Panc1 (cell line): Measurements from ENCODE around the gene ZNF521. TPM values are rescaled to one million over a fixed set of nuclear protein-coding genes. Genes with fewer than 3 reads are reported as not detected.

Experiments used
- ATAC-seq: fragments of 200-7000 bp; cut with Tn5 transposase; 2 replicates; pipeline ENCODE4 v1.9.1; 2020; ENCODE audit warnings: mild to moderate bottlenecking, moderate library complexity
- BruUV-seq: library from RNA; stranded (reverse); fragments of 400-500 nt; replicated peaks from 2 replicates; lab custom pipeline; 2021; lab: Mats Ljungman, UMichigan
- CTCF ChIA-PET: fragments of 300-600 bp; sonication (Branson Sonifier 250); formaldehyde crosslinking; loops from one replicate; lab custom pipeline; 2022; ENCODE audit warnings: antibody characterized with exemption; lab: Charles Lee
- POLR2A ChIA-PET: fragments of 300-600 bp; sonication (Branson Sonifier 250); formaldehyde crosslinking; loops from one replicate; lab custom pipeline; 2022; ENCODE audit warnings: antibody characterized with exemption; lab: Charles Lee
- DNase-seq: peaks from one replicate; pipeline ENCODE4 v3.0.0-alpha.2; 2010; ENCODE audit warnings: low read depth, low spot score
- H3K27ac ChIP-seq: 2 replicates; pipeline ENCODE4 v1.5.1; 2011; ENCODE audit warnings: mild to moderate bottlenecking, low read length, inconsistent platforms
- H3K27me3 ChIP-seq: fragments of 200-500 bp; sonication (Bioruptor generic); 2 replicates; pipeline ENCODE4 v1.6.0; 2014; ENCODE audit warnings: low read length, inconsistent platforms; ENCODE audit not compliant: control insufficient read depth, insufficient read depth
- H3K36me3 ChIP-seq: fragments of 200-500 bp; sonication (Bioruptor generic); 2 replicates; pipeline ENCODE4 v1.5.1; 2014; ENCODE audit warnings: inconsistent platforms, mild to moderate bottlenecking, low read length, moderate library complexity; ENCODE audit not compliant: control insufficient read depth, insufficient read depth
- H3K4me1 ChIP-seq: 2 replicates; pipeline ENCODE4 v1.5.1; 2011; ENCODE audit warnings: inconsistent platforms, mild to moderate bottlenecking, low read length, moderate library complexity; ENCODE audit not compliant: control insufficient read depth, insufficient read depth
- H3K4me3 ChIP-seq, 2 experiments: 2 replicates each; pipeline ENCODE4 v1.5.1; 2011 to 2012; ENCODE audit warnings: low read depth in 2 of 2, low read length in 2 of 2, mild to moderate bottlenecking in 2 of 2, inconsistent platforms in 1 of 2, moderate library complexity in 1 of 2
- H3K9me3 ChIP-seq: fragments of 200-500 bp; sonication (Bioruptor generic); 2 replicates; pipeline ENCODE4 v1.5.1; 2014; ENCODE audit warnings: low read depth, mild to moderate bottlenecking, inconsistent platforms, low read length, moderate library complexity; ENCODE audit not compliant: control insufficient read depth, insufficient read depth
- POLR2AphosphoS5 ChIP-seq: IDR thresholded peaks from 2 replicates; pipeline ENCODE4 v1.6.1; 2012; ENCODE audit warnings: mild to moderate bottlenecking, low read depth, low read length, moderate library complexity
- SIN3A ChIP-seq: IDR thresholded peaks from 2 replicates; pipeline ENCODE4 v1.6.1; 2012; ENCODE audit warnings: low read depth, mild to moderate bottlenecking, low read length, moderate library complexity, borderline replicate concordance; ENCODE audit not compliant: insufficient read depth
- TCF7L2 ChIP-seq: IDR thresholded peaks from 2 replicates; pipeline ENCODE4 v1.6.1; 2011; ENCODE audit warnings: mild to moderate bottlenecking, low read depth, low read length, inconsistent platforms
- in situ Hi-C: cut with HindIII; loops from 2 replicates; pipeline ENCODE4 v1.10.0; 2016; ENCODE audit warnings: low sequenced_read_pairs, low pct_unique_long_range_greater_than_20kb
- intact Hi-C: fragments of 100-400 bp; cut with micrococcal nuclease; formaldehyde crosslinking; loops from one replicate; pipeline ENCODE4 v1.10.0; 2022; ENCODE audit not compliant: unreplicated experiment
- total RNA-seq: library from RNA; stranded (reverse); gene quantifications from one replicate; pipeline ENCODE4 v1.2.1, GENCODE V29; 2021; ENCODE audit not compliant: unreplicated experiment
- TF ChIP-seq, protein P1 (sequence below), 2 experiments: IDR thresholded peaks; 2 replicates each; pipeline ENCODE4 v1.6.1; 2011 to 2012; ENCODE audit warnings: low read depth in 2 of 2, control low read depth in 1 of 2, low read length in 1 of 2, mild to moderate bottlenecking in 1 of 2, moderate library complexity in 1 of 2; ENCODE audit not compliant: insufficient read depth in 1 of 2
- TF ChIP-seq, protein P2 (sequence below): fragments of 450-650 bp; IDR thresholded peaks from 2 replicates; pipeline ENCODE4 v1.5.1; 2017; ENCODE audit warnings: mild to moderate bottlenecking

ZNF521 gene
- total RNA-seq, 1 experiment from 2014 or later = 0.15 TPM

GRCh38 chr18:25126751-25127150 is 225.2 kb downstream of the ZNF521 start:
- H3K27me3 ChIP-seq = no peaks in the 10 kb centered on the region
- ATAC-seq (no peak), DNase-seq (no peak)
- BruUV-seq = no TSS peak
- POLR2A ChIA-PET = no interaction called here
- CTCF ChIA-PET = no interaction called here
- TF ChIP-seq, protein P1, sequence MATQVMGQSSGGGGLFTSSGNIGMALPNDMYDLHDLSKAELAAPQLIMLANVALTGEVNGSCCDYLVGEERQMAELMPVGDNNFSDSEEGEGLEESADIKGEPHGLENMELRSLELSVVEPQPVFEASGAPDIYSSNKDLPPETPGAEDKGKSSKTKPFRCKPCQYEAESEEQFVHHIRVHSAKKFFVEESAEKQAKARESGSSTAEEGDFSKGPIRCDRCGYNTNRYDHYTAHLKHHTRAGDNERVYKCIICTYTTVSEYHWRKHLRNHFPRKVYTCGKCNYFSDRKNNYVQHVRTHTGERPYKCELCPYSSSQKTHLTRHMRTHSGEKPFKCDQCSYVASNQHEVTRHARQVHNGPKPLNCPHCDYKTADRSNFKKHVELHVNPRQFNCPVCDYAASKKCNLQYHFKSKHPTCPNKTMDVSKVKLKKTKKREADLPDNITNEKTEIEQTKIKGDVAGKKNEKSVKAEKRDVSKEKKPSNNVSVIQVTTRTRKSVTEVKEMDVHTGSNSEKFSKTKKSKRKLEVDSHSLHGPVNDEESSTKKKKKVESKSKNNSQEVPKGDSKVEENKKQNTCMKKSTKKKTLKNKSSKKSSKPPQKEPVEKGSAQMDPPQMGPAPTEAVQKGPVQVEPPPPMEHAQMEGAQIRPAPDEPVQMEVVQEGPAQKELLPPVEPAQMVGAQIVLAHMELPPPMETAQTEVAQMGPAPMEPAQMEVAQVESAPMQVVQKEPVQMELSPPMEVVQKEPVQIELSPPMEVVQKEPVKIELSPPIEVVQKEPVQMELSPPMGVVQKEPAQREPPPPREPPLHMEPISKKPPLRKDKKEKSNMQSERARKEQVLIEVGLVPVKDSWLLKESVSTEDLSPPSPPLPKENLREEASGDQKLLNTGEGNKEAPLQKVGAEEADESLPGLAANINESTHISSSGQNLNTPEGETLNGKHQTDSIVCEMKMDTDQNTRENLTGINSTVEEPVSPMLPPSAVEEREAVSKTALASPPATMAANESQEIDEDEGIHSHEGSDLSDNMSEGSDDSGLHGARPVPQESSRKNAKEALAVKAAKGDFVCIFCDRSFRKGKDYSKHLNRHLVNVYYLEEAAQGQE (IDR thresholded peaks at IDR 0.05; ENCODE audit: insufficient read depth in 1 of 2, low read depth in 2 of 2, low read length in 1 of 2) = no peak
- TF ChIP-seq SIN3A (no peak), POLR2AphosphoS5 (no peak), TCF7L2 (no peak)
- TF ChIP-seq, protein P2, sequence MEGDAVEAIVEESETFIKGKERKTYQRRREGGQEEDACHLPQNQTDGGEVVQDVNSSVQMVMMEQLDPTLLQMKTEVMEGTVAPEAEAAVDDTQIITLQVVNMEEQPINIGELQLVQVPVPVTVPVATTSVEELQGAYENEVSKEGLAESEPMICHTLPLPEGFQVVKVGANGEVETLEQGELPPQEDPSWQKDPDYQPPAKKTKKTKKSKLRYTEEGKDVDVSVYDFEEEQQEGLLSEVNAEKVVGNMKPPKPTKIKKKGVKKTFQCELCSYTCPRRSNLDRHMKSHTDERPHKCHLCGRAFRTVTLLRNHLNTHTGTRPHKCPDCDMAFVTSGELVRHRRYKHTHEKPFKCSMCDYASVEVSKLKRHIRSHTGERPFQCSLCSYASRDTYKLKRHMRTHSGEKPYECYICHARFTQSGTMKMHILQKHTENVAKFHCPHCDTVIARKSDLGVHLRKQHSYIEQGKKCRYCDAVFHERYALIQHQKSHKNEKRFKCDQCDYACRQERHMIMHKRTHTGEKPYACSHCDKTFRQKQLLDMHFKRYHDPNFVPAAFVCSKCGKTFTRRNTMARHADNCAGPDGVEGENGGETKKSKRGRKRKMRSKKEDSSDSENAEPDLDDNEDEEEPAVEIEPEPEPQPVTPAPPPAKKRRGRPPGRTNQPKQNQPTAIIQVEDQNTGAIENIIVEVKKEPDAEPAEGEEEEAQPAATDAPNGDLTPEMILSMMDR = no peak
- in situ Hi-C loops = no loop called here
- intact Hi-C loops = no loop called here
- no peak overlapping the region for H3K4me3 ChIP-seq
- no peaks in the 10 kb centered on the region for H3K4me1 ChIP-seq
- no peaks in the 10 kb centered on the region for H3K36me3 ChIP-seq
- no peaks in the 10 kb centered on the region for H3K9me3 ChIP-seq
- H3K27ac ChIP-seq = no peak overlapping the region

- Histone ChIP-seq H3K4me3 (no peak overlapping the region), H3K4me1 (no peaks in the 10 kb centered on the region), H3K27me3 (no peaks in the 10 kb centered on the region), H3K9me3 (no peaks in the 10 kb centered on the region), H3K27ac (no peak overlapping the region), H3K36me3 (no peaks in the 10 kb centered on the region)
- CTCF ChIA-PET = no interaction called here
- POLR2A ChIA-PET = no interaction called here
- BruUV-seq = no TSS peak
- in situ Hi-C loops (no loop called here), intact Hi-C loops (no loop called here)
- DNase-seq (no peak), ATAC-seq (no peak)
- no peak for TF ChIP-seq TCF7L2
- TF ChIP-seq, protein P1 (IDR thresholded peaks at IDR 0.05; ENCODE audit: insufficient read depth in 1 of 2, low read depth in 2 of 2, low read length in 1 of 2) = no peak
- TF ChIP-seq SIN3A = no peak
- no peak for TF ChIP-seq POLR2AphosphoS5
- TF ChIP-seq, protein P2 = no peak
Observed at GRCh38 chr18:25125680-25126079, 226.3 kb downstream of the ZNF521 start.
